Ectodermal cell (in vitro differentiated cells): ENCODE results near the gene KIF4A. TPM values are rescaled to one million over a fixed set of nuclear protein-coding genes. Genes with fewer than 3 reads are reported as not detected.
"Not testable (repeated sequence)": the region's sequence is repeated elsewhere in the genome, so short reads cannot be mapped to it uniquely, and the experiment has no call there.

Source experiments
- H3K27ac ChIP-seq: 2 replicates; pipeline ENCODE4 v1.7.0; 2013; ENCODE audit warnings: mild to moderate bottlenecking, low read depth, low read length; ENCODE audit not compliant: insufficient read depth, poor library complexity, severe bottlenecking
- H3K27me3 ChIP-seq: 2 replicates; pipeline ENCODE4 v1.7.0; 2013; ENCODE audit warnings: mild to moderate bottlenecking, low read length; ENCODE audit not compliant: insufficient read depth, control insufficient read depth, poor library complexity, severe bottlenecking
- H3K36me3 ChIP-seq: one replicate; pipeline ENCODE4 v1.7.0; 2013; ENCODE audit warnings: low read length; ENCODE audit not compliant: control insufficient read depth, insufficient read depth
- H3K4me1 ChIP-seq: one replicate; pipeline ENCODE4 v1.7.0; 2013; ENCODE audit warnings: low read length; ENCODE audit not compliant: control insufficient read depth, insufficient read depth
- H3K4me3 ChIP-seq: 2 replicates; pipeline ENCODE4 v1.7.0; 2013; ENCODE audit warnings: low read depth, low read length, control low read depth; ENCODE audit not compliant: insufficient read depth
- H3K9me3 ChIP-seq: 2 replicates; pipeline ENCODE4 v1.7.0; 2013; ENCODE audit warnings: mild to moderate bottlenecking, low read length, moderate library complexity; ENCODE audit not compliant: control insufficient read depth
- WGBS, 2 experiments: methylation state at CpG; one replicate each; pipeline ENCODE4 v1.1.7; 2013; ENCODE audit warnings: missing lambda C conversion rate in 2 of 2; 5-methylcytosine and 5-hydroxymethylcytosine counted together
- polyA plus RNA-seq, 4 experiments: library from polyadenylated mRNA; stranded (reverse); fragments of 50-300 nt; gene quantifications; one replicate each; pipeline ENCODE4 v1.2.3, GENCODE V29; 2013

The KIF4A gene, protein sequence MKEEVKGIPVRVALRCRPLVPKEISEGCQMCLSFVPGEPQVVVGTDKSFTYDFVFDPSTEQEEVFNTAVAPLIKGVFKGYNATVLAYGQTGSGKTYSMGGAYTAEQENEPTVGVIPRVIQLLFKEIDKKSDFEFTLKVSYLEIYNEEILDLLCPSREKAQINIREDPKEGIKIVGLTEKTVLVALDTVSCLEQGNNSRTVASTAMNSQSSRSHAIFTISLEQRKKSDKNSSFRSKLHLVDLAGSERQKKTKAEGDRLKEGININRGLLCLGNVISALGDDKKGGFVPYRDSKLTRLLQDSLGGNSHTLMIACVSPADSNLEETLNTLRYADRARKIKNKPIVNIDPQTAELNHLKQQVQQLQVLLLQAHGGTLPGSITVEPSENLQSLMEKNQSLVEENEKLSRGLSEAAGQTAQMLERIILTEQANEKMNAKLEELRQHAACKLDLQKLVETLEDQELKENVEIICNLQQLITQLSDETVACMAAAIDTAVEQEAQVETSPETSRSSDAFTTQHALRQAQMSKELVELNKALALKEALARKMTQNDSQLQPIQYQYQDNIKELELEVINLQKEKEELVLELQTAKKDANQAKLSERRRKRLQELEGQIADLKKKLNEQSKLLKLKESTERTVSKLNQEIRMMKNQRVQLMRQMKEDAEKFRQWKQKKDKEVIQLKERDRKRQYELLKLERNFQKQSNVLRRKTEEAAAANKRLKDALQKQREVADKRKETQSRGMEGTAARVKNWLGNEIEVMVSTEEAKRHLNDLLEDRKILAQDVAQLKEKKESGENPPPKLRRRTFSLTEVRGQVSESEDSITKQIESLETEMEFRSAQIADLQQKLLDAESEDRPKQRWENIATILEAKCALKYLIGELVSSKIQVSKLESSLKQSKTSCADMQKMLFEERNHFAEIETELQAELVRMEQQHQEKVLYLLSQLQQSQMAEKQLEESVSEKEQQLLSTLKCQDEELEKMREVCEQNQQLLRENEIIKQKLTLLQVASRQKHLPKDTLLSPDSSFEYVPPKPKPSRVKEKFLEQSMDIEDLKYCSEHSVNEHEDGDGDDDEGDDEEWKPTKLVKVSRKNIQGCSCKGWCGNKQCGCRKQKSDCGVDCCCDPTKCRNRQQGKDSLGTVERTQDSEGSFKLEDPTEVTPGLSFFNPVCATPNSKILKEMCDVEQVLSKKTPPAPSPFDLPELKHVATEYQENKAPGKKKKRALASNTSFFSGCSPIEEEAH
- 53.7 TPM for polyA plus RNA-seq (2013, experiment 1 of 4)
- 47.2 TPM for polyA plus RNA-seq (2013, experiment 2 of 4)
- 41.9 TPM for polyA plus RNA-seq (2013, experiment 3 of 4)
- polyA plus RNA-seq (2013, experiment 4 of 4): 43.0 TPM

DNA sequence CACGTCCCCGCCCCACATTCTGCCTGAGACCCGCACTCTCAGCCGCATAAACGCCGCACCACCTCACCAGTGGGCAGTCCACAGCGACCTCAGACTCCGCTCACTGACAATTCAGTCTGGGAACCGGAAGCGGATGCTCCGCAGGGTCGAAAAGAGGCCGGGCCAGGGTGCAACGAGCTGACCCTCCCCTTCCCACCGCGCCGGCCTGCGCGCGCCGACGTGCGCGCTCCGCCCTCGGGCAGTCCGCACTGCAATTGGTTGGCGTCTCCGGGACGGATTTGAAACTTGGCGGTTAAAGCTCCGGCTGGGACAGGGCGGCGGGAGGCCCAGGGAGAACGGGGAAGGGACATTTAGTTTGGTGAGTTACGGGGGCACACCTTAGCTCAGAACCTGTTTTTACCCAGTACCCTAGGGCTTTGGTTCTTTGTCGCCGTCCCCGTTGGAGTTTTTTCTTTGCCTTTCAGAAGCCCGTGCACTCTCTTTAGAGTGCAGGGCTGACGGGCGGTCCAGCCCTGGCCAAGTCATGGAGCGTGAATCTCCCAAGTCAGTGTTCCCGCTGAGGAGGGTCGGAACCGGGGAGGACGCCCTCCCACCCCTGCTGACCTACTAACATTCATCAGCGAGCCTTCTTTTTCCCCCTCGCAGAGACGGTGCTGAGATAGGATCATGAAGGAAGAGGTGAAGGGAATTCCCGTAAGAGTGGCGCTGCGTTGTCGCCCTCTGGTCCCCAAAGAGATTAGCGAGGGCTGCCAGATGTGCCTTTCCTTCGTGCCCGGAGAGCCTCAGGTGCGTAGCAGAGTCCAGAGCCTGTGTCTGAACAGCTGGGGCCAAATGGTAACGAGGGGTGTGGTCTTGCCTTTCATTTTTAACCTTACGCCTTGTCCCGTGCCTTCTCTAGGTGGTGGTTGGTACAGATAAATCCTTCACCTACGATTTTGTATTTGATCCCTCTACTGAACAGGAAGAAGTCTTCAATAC lies at the start of gene KIF4A, which contains the start of gene PDZD11:
Gene KIF4A, plus strand, starts transcription at position 312 of the 978 bp plus-strand sequence. Its CDS starts 355 bp downstream, at position 667.
Gene PDZD11, minus strand, starts transcription at position 135 of the 978 bp plus-strand sequence. CDS start 586 bp downstream, outside the sequence.
- Histone ChIP-seq H3K4me3 (peak within 1 kb of the TSS; percentile 73), H3K36me3 (no peaks in the 10 kb centered on the region), H3K9me3 (no peaks in the 10 kb centered on the region), H3K27me3 (no peaks in the 10 kb centered on the region), H3K4me1 (no peaks in the 10 kb centered on the region), H3K27ac (no peak within 1 kb of the TSS)
- WGBS, 2 experiments: 0 to 1% methylated on average over 54 to 60 of the region's 62 CpGs

DNA sequence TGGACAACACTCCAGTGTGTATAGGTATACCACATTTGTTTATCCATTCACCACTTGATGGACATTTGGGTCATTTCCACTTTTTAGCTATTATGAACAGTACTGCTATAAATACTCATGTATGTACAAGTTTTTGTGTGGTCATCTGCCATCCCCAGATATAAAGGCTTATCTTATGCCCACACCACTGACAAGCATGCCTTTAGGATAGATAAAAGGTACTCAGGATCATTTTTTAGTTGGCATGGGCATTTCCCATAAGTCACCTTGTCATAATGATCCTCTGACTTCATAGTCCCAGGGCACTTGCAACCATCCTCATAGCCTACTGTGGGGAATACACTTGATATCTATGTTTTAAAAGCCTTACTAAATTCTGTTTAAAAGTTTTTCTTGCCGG lies 49.2 kb upstream of the KIF4A start:
- Histone ChIP-seq H3K4me3 (no peak overlapping the region), H3K27me3 (no peaks in the 10 kb centered on the region), H3K36me3 (no peaks in the 10 kb centered on the region), H3K9me3 (no peaks in the 10 kb centered on the region), H3K4me1 (no peaks in the 10 kb centered on the region), H3K27ac (no peak overlapping the region)
- WGBS, 2 experiments: 87 to 95% methylated on average over 1 of the region's 1 CpG

DNA sequence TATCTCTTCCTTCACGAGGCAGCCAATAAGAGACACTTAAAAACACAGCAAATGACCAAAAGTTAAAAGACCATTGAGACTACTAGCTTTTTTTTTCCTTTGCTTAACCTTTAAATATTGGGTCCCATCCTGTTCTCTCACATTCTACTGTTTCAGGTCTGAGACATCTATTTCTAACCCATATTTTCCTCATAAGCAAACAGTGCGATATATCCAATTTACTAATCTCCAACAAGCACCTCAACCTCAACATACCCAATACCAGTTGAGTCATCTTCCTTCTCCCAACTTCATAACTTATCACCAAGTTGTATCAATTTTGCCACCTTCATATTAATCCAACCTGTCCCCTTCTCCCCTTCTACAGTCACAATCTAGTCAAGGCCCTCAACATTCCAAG lies 48.4 kb upstream of the KIF4A start:
- H3K27me3 ChIP-seq: no peaks in the 10 kb centered on the region
- H3K36me3 ChIP-seq: no peaks in the 10 kb centered on the region
- H3K4me3 ChIP-seq: no peak overlapping the region
- no peaks in the 10 kb centered on the region for H3K9me3 ChIP-seq
- H3K4me1 ChIP-seq: no peaks in the 10 kb centered on the region
- H3K27ac ChIP-seq: no peak overlapping the region
- 84 to 93% methylated on average over 2 of the region's 2 CpGs for WGBS, 2 experiments

DNA sequence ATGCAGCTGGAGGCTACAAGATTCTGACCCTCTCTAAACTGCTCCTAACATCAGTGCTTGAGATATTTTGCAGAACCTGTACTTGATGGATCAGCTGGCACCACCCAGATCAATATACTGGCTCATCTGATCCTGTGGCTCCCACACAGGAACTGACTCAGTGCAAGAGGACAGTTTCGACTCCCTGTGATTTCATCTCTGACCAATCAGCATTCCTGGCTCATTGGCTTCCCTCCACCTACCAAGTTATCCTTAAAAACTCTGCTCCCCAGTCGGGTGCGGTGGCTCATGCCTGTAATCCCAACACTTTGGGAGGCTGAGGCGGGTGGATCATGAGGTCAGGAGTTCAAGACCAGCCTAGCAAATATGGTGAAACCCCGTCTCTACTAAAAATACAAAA lies 46.3 kb upstream of the KIF4A start:
- WGBS, 2 experiments: 79 to 90% methylated on average over 4 to 5 of the region's 5 CpGs
- not testable (repeated sequence) for H3K9me3 ChIP-seq, H3K4me3 ChIP-seq, H3K27me3 ChIP-seq, H3K27ac ChIP-seq, H3K4me1 ChIP-seq, H3K36me3 ChIP-seq

DNA sequence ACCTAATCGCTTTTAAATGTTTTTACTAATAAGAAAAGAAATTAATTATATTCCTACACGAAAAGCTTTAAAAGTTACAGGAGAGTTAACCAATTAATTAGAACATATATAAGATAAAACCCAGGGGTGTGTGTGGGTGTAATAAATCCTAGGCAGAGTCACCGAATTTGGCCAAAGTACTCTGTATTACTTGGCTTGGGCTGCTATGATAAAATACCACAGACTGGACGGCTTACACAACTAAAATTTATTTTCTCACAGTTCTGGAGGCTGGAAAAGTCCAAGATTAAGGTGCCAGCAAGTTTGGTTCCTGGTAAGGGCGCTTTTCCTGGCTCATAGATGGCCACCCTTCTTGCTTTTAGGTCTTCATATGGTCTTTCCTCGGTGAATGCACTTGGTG lies 45.0 kb upstream of the KIF4A start:
- no peaks in the 10 kb centered on the region for H3K27me3 ChIP-seq
- H3K4me1 ChIP-seq: no peaks in the 10 kb centered on the region
- no peak overlapping the region for H3K27ac ChIP-seq
- no peak overlapping the region for H3K4me3 ChIP-seq
- WGBS, 2 experiments: 91 to 92% methylated on average over 2 to 4 of the region's 6 CpGs
- H3K9me3 ChIP-seq: no peaks in the 10 kb centered on the region
- H3K36me3 ChIP-seq: no peaks in the 10 kb centered on the region

DNA sequence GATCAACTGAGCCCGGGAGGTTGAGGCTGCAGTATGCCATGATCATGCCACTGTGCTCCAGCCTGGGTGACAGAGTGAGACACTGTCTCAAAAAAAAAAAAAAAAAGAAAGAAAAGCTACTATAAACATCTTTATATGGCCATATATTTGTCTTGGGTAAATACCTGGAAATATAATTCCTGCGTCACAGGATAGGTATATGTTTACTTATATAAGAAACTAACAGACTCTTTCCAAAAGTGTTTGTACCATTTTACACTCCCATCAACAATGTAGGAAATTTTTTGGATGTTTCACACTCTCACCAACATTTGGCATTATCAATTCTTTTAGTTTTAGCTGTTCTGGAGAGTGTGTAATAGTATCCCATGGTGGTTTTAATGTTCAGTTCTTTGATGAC lies 42.7 kb upstream of the KIF4A start:
- no peaks in the 10 kb centered on the region for H3K36me3 ChIP-seq
- H3K27ac ChIP-seq: no peak overlapping the region
- no peaks in the 10 kb centered on the region for H3K27me3 ChIP-seq
- no peak overlapping the region for H3K4me3 ChIP-seq
- WGBS, 2 experiments: 75 to 100% methylated on average over 1 of the region's 2 CpGs
- H3K4me1 ChIP-seq: no peaks in the 10 kb centered on the region
- H3K9me3 ChIP-seq: no peaks in the 10 kb centered on the region

DNA sequence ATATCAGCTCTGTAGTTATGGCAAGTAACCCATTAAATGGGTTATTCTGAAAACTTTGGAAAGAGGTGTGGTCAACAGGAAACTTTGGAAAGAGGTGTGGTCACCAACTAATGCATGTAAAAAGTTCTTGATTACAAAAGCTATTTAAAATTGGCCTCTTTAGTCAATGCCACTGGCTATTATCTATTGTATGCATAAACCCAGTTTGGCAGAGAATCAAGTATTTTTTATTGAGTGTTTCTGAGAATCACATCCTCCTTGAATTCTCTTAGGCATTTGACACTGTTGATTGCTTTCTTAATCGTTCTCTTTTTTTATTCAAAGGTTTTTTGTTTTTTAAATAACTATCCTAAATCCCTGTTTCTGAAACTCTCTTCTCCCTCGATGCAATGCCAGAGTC lies 37.4 kb upstream of the KIF4A start:
- Histone ChIP-seq H3K4me1 (no peaks in the 10 kb centered on the region), H3K27me3 (no peaks in the 10 kb centered on the region), H3K9me3 (no peaks in the 10 kb centered on the region), H3K4me3 (no peak overlapping the region), H3K36me3 (no peaks in the 10 kb centered on the region), H3K27ac (no peak overlapping the region)
- WGBS, 2 experiments: 76 to 85% methylated on average over 2 of the region's 2 CpGs

DNA sequence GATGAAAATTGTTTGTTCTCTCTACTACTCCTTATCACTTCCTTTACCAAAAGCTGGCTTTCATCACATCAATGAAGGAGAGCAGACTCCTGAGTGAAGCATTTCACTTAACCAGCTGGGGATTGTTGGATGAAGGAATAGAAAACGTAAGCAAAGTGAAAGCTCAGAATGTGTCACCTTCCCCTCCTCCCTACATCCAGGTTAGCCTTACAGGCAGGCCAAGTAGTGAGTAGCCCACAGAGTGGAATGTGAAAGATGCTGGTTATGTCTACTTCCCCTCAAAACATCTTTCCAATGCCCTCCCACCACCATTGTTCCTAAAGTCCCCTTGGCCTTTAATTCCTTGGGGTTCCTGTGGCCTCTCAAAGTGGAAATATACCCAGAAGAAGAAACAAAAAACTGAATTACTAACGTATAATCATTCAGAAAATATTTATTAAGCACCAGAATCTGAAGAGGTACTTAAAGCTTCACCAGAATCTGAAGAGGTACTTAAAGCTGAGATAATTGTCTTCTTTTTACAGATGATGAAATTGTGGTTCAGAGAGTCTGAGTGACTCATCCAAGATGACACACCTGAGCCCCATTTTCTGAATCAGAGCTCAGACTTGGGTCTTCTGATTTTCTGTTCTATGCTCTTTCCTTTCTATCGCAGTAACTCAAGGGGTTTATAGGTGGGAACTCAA lies 36.4 kb upstream of the KIF4A start:
- 90% methylated on average over 2 of the region's 3 CpGs; no CpG with 5 or more reads in 1 of the 2 experiments for WGBS, 2 experiments
- H3K9me3 ChIP-seq: no peaks in the 10 kb centered on the region
- H3K36me3 ChIP-seq: no peaks in the 10 kb centered on the region
- no peaks in the 10 kb centered on the region for H3K27me3 ChIP-seq
- no peak overlapping the region for H3K4me3 ChIP-seq
- H3K4me1 ChIP-seq: no peaks in the 10 kb centered on the region
- H3K27ac ChIP-seq: no peak overlapping the region

DNA sequence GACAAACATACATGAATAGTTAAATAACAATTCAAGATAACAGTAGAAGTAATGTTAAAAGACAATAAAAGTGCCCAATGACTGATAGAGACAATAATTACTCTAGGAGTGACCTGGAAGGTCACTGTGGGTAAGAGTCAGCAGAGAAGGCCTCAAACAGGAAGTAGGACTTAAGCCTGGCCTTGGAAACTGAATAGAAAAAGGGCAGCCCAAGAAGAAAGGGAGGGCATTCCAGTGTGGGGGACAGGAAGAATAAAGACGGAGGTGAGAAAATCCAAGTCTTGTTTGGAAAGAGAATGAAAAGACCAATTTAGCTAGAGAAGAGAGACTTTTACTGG lies 35.9 kb upstream of the KIF4A start:
- Histone ChIP-seq H3K36me3 (no peaks in the 10 kb centered on the region), H3K27ac (no peak overlapping the region), H3K4me1 (no peaks in the 10 kb centered on the region), H3K27me3 (no peaks in the 10 kb centered on the region), H3K9me3 (no peaks in the 10 kb centered on the region), H3K4me3 (no peak overlapping the region)
- 79 to 86% methylated on average over 1 of the region's 1 CpG for WGBS, 2 experiments
